HG02642 (cell line): Measurements from ENCODE around the gene OR51S1.
"Not testable (repeated sequence)": the region's sequence is repeated elsewhere in the genome, so short reads cannot be mapped to it uniquely, and the experiment has no call there.

ENCODE experiments used
- ATAC-seq: cut with Tn5 transposase; IDR thresholded peaks from one replicate; pipeline ENCODE4 v1.9.1; 2021; ENCODE audit warnings: mild to moderate bottlenecking; ENCODE audit not compliant: unreplicated experiment, poor library complexity

Gene OR51S1

DNA sequence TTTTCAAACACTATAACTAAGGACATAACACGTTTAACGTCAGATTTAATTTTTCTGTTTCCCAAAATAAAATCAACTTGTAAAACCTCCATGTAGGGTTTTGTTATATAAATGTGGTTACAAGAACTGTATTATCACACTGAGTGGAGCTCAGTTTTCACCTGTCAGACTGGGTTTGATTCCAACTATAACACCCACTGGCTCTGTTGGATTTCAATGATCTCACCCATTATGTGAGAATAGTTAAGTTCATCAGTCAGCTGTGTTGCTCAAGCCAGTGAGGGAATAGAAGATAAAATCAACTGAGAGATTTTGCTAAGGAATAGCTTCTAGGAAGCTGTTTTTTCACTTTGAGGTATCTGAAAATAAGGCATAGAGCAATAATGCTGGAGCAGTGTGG is 39.8 kb downstream of the OR51S1 start:
- ATAC-seq: no peak

- no peak for ATAC-seq
Observed at GRCh38 chr11:4808476-4808875, 40.5 kb downstream of the OR51S1 start.

DNA sequence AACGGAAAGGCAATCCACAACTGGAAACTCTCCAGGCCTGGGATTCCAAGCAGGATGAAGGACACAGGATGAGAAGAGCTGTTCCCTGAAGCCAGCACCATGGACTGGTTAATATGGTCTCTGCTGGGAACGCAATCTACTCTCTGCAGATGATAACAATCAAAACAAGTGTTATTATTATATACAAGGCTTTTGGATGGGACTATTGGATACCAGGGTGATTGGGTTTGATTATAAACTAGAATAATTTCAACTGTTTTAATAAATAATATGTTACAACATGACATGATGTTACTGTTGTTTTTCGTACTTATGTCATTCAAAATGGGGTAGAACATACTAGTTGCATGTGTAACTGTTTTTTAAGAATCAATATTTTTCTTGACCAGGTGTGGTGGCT is 44.7 kb downstream of the OR51S1 start, which contains the start of gene OR52R1:
OR52R1 (minus strand) TSS at position 101 of the 400 bp plus-strand sequence; CDS start at position 101, 0 bp downstream.
- ATAC-seq: no peak

DNA sequence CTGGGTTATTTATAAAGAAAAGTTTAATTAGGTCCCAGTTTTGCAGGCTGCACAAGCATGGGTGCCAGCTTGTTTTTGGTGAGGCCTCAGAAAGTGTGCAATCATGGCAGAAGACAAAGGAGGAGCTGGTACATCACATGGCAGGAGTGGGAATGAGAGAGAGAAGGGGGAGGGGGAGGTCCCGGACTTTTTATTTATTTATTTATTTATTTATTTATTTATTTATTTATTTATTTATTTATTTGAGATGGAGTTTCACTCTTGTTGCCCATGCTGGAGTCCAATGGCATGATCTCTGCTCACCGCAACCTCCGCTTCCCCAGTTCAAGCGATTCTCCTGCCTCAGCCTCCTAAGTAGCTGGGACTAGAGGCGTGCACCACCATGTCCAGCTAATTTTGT is 47.7 kb downstream of the OR51S1 start:
- not testable (repeated sequence) for ATAC-seq

- ATAC-seq: no peak
Observed at GRCh38 chr11:4798427-4799183, 50.4 kb downstream of the OR51S1 start.
